Right lobe of liver (tissue), 6 donors: ENCODE data around the gene ARHGAP8. TPM values are rescaled to one million over a fixed set of nuclear protein-coding genes. Genes with fewer than 3 reads are reported as not detected.

ENCODE experiments used
- ATAC-seq, 4 donors: fragments of 200-7000 bp; cut with Tn5 transposase; one replicate each; pipeline ENCODE4 v1.9.1; 2020; ENCODE audit warnings: mild to moderate bottlenecking in 4 of 4, moderate library complexity in 4 of 4
- DNase-seq, 3 donors: peaks; one replicate each; pipeline ENCODE4 v3.0.0-alpha.2; 2020
- H3K27ac ChIP-seq, 3 donors: fragments of 200-600 bp; one replicate each; pipeline ENCODE4 v1.8.0; 2022
- H3K27me3 ChIP-seq, 2 donors: fragments of 200-600 bp; one replicate each; pipeline ENCODE4 v1.8.0; 2022
- H3K36me3 ChIP-seq, 4 donors: fragments of 200-600 bp; sonication (generic) in 1 of 4; one replicate each; pipeline versions ENCODE4 v1.5.1 to v1.8.0; 2017 to 2022; ENCODE audit warnings: control low read depth in 1 of 4
- H3K4me1 ChIP-seq, 4 donors: fragments of 200-600 bp; sonication (generic) in 1 of 4; one replicate each; pipeline versions ENCODE4 v1.5.1 to v1.8.0; 2017 to 2022; ENCODE audit warnings: control low read depth in 1 of 4
- H3K4me3 ChIP-seq, 3 donors: fragments of 200-600 bp; one replicate each; pipeline ENCODE4 v1.8.0; 2022
- H3K9me3 ChIP-seq, 4 donors: fragments of 200-600 bp; sonication (generic) in 1 of 4; one replicate each; pipeline versions ENCODE4 v1.5.1 to v1.8.0; 2017 to 2022; ENCODE audit warnings: control low read depth in 1 of 4
- POLR2A ChIP-seq: fragments of 450-650 bp; IDR thresholded peaks from one replicate; pipeline ENCODE4 v1.6.1; 2017; ENCODE audit warnings: antibody characterized with exemption, mild to moderate bottlenecking
- WGBS: methylation state at CpG from one replicate; pipeline ENCODE4 v1.1.6; 2018; ENCODE audit warnings: low coverage, low lambda C conversion rate; ENCODE audit not compliant: insufficient coverage; ENCODE audit errors: missing lambda C conversion rate; 5-methylcytosine and 5-hydroxymethylcytosine counted together
- intact Hi-C, 2 donors: fragments of 100-400 bp; cut with DNase I; formaldehyde crosslinking; loops; one replicate each; pipeline versions ENCODE4 v1.11.2 to v1.14.1; 2022
- total RNA-seq, 6 experiments: library from RNA; depleted of rRNA in 2 of 6; stranded (reverse); fragments of >200 nt in 2 of 6; fragmentation: NEBNext Ultra II Directional in 3 of 6; extraction: Animal tissue kit (Norgen Biotek cat#: 25700) in 3 of 6; gene quantifications; one replicate each; pipeline versions ENCODE4 v1.1.0 to v1.2.4, GENCODE V29; 2016 to 2023
- TF ChIP-seq, protein P1 (sequence below), 4 donors: fragments of 200-600 bp in 3 of 4; fragments of 450-650 bp in 1 of 4; IDR thresholded peaks; one replicate each; pipeline versions ENCODE4 v1.5.1 to v1.8.0; 2016 to 2022; ENCODE audit warnings: antibody characterized with exemption in 4 of 4, mild to moderate bottlenecking in 2 of 4
- donor health status: DM: no; HTN: yes; CAD: no.
- donor health status: DM: no; HTN: no; CAD: no.
- donor health status: DM: no; HTN: no; CAD: no.
- donor health status: DM: no; HTN: yes; CAD: no.
- donor health status: DM: no; HTN: yes; CAD: no.

The ARHGAP8 gene
- total RNA-seq, 6 experiments from 2014 or later = 0.49 to 1.0 (median 0.61) TPM; not detected in 1

DNA sequence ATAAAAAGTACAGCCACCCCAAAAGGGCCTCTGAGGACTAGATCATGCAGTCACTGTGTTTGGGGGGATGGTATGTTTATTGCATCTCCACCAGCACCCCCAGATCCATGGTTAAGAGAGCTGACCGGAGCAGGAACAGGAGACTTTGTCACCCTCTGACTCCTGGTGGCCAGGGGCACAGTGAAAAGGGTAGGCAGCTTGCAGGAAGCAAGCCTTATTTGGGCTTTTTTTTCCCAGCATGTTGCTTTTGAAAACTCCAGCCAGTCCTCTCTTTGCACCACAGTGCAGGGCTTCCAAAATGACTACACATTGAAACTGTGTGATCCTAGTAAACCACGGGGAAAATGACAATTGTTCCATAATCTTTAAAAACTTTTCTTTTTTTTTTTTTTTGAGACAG, 29.8 kb upstream of the ARHGAP8 start:
- WGBS = no CpG with 5 or more reads among the region's 2 CpGs
- ATAC-seq (no peak), DNase-seq (no peak)
- intact Hi-C loops = no loop called here
- TF ChIP-seq, protein P1, sequence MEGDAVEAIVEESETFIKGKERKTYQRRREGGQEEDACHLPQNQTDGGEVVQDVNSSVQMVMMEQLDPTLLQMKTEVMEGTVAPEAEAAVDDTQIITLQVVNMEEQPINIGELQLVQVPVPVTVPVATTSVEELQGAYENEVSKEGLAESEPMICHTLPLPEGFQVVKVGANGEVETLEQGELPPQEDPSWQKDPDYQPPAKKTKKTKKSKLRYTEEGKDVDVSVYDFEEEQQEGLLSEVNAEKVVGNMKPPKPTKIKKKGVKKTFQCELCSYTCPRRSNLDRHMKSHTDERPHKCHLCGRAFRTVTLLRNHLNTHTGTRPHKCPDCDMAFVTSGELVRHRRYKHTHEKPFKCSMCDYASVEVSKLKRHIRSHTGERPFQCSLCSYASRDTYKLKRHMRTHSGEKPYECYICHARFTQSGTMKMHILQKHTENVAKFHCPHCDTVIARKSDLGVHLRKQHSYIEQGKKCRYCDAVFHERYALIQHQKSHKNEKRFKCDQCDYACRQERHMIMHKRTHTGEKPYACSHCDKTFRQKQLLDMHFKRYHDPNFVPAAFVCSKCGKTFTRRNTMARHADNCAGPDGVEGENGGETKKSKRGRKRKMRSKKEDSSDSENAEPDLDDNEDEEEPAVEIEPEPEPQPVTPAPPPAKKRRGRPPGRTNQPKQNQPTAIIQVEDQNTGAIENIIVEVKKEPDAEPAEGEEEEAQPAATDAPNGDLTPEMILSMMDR (IDR thresholded peaks at IDR 0.05) = no peak
- Histone ChIP-seq H3K36me3 (peaks cover 0 to 13% (median 3%) of the 10 kb centered on the region in 4 donors), H3K27ac (no peak overlapping the region), H3K9me3 (no peaks in the 10 kb centered on the region), H3K27me3 (no peaks in the 10 kb centered on the region), H3K4me3 (no peak overlapping the region), H3K4me1 (peaks cover 0 to 6% (median 0%) of the 10 kb centered on the region in 4 donors)

DNA sequence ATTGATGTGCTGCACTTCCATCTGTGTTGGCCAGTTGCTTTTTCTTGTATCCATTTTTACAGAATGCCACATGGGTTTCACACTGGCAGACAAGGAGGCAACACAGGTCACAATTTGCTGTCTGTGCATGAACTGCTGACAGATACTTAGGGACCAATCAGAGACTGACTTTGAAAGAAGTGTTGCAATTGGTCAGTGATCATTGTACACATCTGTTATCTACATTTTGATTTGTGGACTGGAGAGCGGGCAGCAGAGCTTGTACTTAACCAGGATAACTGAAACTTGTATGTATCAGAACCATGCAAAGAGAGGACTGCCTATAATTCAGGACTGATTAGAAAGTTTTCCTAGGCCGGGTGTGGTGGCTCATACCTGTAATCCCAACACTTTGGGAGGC, 28.6 kb upstream of the ARHGAP8 start:
- TF ChIP-seq, protein P1 (IDR thresholded peaks at IDR 0.05) = no peak
- TF ChIP-seq POLR2A = no peak
- ATAC-seq (peak in 3 of 4 donors; percentile 13 to 42 (median 40)), DNase-seq (no peak)
- H3K36me3 ChIP-seq = peaks cover 0 to 12% (median 3%) of the 10 kb centered on the region in 4 donors
- peaks cover 0 to 3% (median 0%) of the 10 kb centered on the region in 4 donors for H3K4me1 ChIP-seq
- intact Hi-C loops = no loop called here
- no peak overlapping the region for H3K4me3 ChIP-seq
- no peaks in the 10 kb centered on the region for H3K27me3 ChIP-seq
- WGBS = 84% methylated on average over 2 of the region's 2 CpGs
- H3K9me3 ChIP-seq = no peaks in the 10 kb centered on the region
- H3K27ac ChIP-seq = no peak overlapping the region

DNA sequence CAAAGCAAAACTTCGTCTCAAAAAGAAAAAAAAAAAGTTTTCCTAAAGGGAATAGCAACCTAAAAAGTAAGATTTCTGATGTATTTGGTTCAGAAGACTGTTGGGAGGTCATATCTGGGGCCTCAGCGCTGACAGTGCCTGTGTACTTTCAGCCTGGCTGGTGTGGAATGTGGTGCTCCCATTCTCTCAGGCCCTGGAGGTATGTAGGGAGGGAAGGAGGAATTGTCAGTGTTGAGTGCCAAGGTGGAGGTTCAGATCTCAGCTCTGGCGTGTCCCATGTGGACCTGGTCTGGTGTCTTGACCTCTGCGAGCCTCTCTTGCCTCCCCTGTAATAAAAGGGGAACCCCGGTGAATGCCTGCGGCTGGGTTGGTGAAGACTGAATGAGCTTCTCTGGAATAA, 28.0 kb upstream of the ARHGAP8 start:
- WGBS = 83% methylated on average over 3 of the region's 6 CpGs
- Histone ChIP-seq H3K27me3 (no peaks in the 10 kb centered on the region), H3K27ac (no peak overlapping the region), H3K9me3 (no peaks in the 10 kb centered on the region), H3K36me3 (peaks cover 0 to 11% (median 3%) of the 10 kb centered on the region in 4 donors), H3K4me1 (peaks cover 0 to 3% (median 0%) of the 10 kb centered on the region in 4 donors), H3K4me3 (no peak overlapping the region)
- DNase-seq = no peak
- ATAC-seq = no peak
- TF ChIP-seq POLR2A = no peak
- intact Hi-C loops = no loop called here

DNA sequence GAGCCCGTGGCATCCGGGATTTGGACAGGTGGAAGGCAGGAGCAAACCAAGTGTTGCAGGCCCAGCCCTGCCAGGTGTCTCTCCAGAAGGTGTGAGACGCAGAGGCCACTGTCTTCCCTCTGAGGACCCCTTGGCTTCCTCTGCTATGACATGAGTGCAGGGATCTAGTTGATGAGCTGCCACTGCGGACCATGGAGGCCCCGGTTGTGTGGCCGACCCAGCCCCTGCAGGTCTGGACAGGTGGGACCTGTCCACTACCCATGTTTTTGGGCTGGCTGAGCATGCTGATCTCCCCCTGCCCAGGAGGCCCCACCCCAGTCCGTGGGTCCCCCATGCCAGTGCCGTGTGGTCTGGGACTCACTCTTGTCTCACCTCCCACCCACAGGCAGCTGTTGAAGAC, 27.5 kb upstream of the ARHGAP8 start:
- H3K4me1 ChIP-seq = peaks cover 0 to 3% (median 0%) of the 10 kb centered on the region in 4 donors
- H3K9me3 ChIP-seq = no peaks in the 10 kb centered on the region
- DNase-seq = peak in 1 of 3 donors; percentile 38
- no peak overlapping the region for H3K4me3 ChIP-seq
- ATAC-seq = no peak
- peaks cover 0 to 11% (median 3%) of the 10 kb centered on the region in 4 donors for H3K36me3 ChIP-seq
- TF ChIP-seq POLR2A = no peak
- TF ChIP-seq, protein P1 (IDR thresholded peaks at IDR 0.05) = no peak
- H3K27ac ChIP-seq = no peak overlapping the region
- no peaks in the 10 kb centered on the region for H3K27me3 ChIP-seq
- WGBS = no CpG with 5 or more reads among the region's 8 CpGs
- intact Hi-C loops = no loop called here

DNA sequence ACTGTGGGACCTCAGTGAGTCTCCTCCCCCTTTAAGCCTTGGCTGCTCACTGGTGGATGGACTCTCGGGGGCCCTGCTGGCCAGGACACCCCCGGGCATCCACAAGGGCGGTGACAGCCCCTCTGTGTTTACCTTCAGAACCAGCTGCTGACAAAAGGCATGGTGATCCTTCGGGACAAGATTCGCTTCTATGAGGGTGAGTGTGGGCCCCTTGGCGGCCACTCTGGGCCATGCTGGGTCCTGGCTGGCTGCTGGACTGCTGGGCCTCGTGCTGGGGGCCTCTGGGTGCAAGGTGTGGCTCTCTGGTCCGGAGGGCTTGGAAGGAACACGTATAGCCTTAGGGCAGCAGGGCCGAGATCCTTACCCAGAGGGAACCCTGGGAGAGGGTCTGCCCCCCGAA, 25.9 kb upstream of the ARHGAP8 start:
- no peak overlapping the region for H3K27ac ChIP-seq
- TF ChIP-seq, protein P1 (IDR thresholded peaks at IDR 0.05) = no peak
- TF ChIP-seq POLR2A = no peak
- H3K36me3 ChIP-seq = peaks cover 0 to 11% (median 3%) of the 10 kb centered on the region in 4 donors
- ATAC-seq (no peak), DNase-seq (peak in 1 of 3 donors; percentile 12)
- H3K4me3 ChIP-seq = no peak overlapping the region
- H3K27me3 ChIP-seq = no peaks in the 10 kb centered on the region
- peaks cover 0 to 3% (median 0%) of the 10 kb centered on the region in 4 donors for H3K4me1 ChIP-seq
- WGBS = no CpG with 5 or more reads among the region's 11 CpGs
- intact Hi-C loops = no loop called here
- H3K9me3 ChIP-seq = no peaks in the 10 kb centered on the region
